HG03575 (cell line): ENCODE data around the gene CFAP46.

Source experiments
- ATAC-seq: cut with Tn5 transposase; IDR thresholded peaks from one replicate; pipeline ENCODE4 v1.9.1; 2021; ENCODE audit not compliant: unreplicated experiment, insufficient number of reproducible peaks, low FRiP score; ENCODE audit errors: extremely low read depth

Gene CFAP46

GRCh38 chr10:132920101-132920925 is 22.1 kb downstream of the CFAP46 start:
- ATAC-seq: no peak

GRCh38 chr10:132919374-132920100 is 22.8 kb downstream of the CFAP46 start:
- no peak for ATAC-seq

- no peak for ATAC-seq
Measured at GRCh38 chr10:132918617-132919373, 23.6 kb downstream of the CFAP46 start.

- no peak for ATAC-seq
Measured at GRCh38 chr10:132918264-132918616, 24.1 kb downstream of the CFAP46 start.

GRCh38 chr10:132916956-132917666 is 25.3 kb downstream of the CFAP46 start:
- ATAC-seq: no peak

- ATAC-seq: no peak
Measured at GRCh38 chr10:132916421-132916841, 25.9 kb downstream of the CFAP46 start.

- no peak for ATAC-seq
Measured at GRCh38 chr10:132915411-132915810, 27.0 kb downstream of the CFAP46 start.

GRCh38 chr10:132914732-132915131 is 27.6 kb downstream of the CFAP46 start:
- ATAC-seq: no peak

GRCh38 chr10:132913559-132914115 is 28.7 kb downstream of the CFAP46 start:
- no peak for ATAC-seq

- ATAC-seq: no peak
Measured at GRCh38 chr10:132912713-132913558, 29.4 kb downstream of the CFAP46 start.

GRCh38 chr10:132912225-132912712 is 30.1 kb downstream of the CFAP46 start:
- ATAC-seq: no peak

GRCh38 chr10:132911786-132912097 is 30.6 kb downstream of the CFAP46 start:
- ATAC-seq: no peak

GRCh38 chr10:132910901-132911785 is 31.2 kb downstream of the CFAP46 start:
- ATAC-seq: no peak

GRCh38 chr10:132910186-132910880 is 32.0 kb downstream of the CFAP46 start:
- ATAC-seq: no peak

GRCh38 chr10:132909491-132910071 is 32.8 kb downstream of the CFAP46 start:
- ATAC-seq: no peak

GRCh38 chr10:132908621-132909295 is 33.6 kb downstream of the CFAP46 start:
- ATAC-seq: no peak
